Measurements from ENCODE around the gene CACNA1G.

DNA sequence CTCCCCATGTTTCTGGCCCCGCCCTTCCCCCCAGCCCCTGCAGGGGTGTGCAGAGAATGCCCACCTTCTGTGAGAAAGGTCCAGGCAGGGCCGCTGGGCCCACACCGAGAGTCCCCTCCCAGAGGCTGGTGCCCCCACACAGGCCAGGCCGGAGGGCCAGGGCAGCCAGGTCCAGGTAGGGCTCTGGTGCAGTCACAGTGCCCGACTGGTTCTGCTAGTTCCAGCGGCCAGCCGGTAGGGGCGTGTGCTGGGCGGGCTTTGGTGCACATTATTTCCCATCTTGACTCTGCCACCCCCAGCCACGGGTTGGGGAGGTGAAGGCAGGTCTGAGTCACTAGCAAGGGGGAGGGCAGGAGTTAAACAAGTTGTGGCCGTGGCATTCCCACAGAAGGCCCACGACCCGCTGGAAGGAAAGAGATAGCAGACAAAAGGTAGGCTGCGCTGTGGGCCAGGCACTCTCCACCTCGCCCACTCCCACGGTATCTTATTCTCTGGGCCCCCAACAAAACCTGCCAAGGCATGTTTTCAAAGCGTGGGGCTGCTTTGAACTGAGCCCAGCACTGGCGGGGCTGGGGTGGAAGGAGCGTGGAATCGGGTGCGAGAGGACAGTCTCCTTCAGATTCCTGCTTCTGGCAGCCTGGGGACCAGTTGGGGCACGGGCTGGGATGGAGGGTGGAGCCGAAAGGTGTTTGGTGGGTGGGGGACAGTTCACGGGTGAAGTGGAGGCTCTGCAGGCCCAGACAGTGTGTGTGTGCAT is 26.1 kb upstream of the CACNA1G start:
- TF ChIP-seq EZH2phosphoT487 (IDR thresholded peaks at IDR 0.05; ENCODE audit: insufficient read depth, low read depth) (no peak), EZH2 (IDR thresholded peaks at IDR 0.05; ENCODE audit: insufficient read depth, poor library complexity, severe bottlenecking) (no peak)
